VCaP (cell line): Measurements from ENCODE around the gene MAML1.

ENCODE experiments used
- H3K27ac ChIP-seq: fragments of 450-650 bp; 2 replicates; pipeline ENCODE4 v1.5.1; 2017
- TF ChIP-seq, protein P1 (sequence below): fragments of 450-650 bp; conservative IDR thresholded peaks from 2 replicates; pipeline ENCODE4 v1.5.1; 2017; ENCODE audit warnings: mild to moderate bottlenecking, moderate library complexity

MAML1 gene

DNA sequence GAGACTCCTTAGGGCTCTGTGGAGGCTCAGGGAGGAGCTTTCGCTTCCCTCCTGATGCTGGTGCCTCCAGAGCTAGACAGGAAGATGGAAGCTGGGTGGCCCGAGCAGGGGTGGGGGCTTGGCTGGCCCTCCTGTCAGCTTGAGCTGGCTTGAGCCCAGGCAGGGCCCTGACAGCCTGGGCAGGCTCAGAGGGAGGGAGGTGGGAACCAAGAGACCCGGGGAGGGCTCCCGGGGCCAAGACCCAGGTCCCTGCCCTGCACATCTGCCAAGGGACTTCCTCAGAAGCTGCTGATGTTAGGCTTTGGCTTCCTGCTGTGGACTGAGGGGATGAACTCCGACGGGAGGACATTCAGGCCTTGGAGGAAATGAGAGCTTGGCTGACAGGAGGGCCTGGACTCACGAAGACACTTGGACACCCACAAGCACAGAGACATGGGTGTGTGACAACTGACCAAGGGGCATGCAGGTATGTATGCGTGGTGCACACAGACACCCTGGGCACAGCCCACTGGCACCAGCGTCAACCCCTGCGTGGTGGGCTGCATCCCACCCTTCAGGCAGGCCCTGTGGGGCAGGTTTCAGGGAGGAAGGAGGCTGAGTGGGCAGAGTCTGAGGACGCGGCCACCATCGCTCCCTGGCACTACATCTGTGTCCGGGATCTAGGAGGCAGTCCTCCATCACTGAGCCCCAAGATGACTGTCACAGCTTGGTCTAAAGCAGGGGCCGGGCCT, 59.4 kb downstream of the MAML1 start:
- TF ChIP-seq, protein P1, sequence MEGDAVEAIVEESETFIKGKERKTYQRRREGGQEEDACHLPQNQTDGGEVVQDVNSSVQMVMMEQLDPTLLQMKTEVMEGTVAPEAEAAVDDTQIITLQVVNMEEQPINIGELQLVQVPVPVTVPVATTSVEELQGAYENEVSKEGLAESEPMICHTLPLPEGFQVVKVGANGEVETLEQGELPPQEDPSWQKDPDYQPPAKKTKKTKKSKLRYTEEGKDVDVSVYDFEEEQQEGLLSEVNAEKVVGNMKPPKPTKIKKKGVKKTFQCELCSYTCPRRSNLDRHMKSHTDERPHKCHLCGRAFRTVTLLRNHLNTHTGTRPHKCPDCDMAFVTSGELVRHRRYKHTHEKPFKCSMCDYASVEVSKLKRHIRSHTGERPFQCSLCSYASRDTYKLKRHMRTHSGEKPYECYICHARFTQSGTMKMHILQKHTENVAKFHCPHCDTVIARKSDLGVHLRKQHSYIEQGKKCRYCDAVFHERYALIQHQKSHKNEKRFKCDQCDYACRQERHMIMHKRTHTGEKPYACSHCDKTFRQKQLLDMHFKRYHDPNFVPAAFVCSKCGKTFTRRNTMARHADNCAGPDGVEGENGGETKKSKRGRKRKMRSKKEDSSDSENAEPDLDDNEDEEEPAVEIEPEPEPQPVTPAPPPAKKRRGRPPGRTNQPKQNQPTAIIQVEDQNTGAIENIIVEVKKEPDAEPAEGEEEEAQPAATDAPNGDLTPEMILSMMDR: no peak
- no peak overlapping the region for H3K27ac ChIP-seq

DNA sequence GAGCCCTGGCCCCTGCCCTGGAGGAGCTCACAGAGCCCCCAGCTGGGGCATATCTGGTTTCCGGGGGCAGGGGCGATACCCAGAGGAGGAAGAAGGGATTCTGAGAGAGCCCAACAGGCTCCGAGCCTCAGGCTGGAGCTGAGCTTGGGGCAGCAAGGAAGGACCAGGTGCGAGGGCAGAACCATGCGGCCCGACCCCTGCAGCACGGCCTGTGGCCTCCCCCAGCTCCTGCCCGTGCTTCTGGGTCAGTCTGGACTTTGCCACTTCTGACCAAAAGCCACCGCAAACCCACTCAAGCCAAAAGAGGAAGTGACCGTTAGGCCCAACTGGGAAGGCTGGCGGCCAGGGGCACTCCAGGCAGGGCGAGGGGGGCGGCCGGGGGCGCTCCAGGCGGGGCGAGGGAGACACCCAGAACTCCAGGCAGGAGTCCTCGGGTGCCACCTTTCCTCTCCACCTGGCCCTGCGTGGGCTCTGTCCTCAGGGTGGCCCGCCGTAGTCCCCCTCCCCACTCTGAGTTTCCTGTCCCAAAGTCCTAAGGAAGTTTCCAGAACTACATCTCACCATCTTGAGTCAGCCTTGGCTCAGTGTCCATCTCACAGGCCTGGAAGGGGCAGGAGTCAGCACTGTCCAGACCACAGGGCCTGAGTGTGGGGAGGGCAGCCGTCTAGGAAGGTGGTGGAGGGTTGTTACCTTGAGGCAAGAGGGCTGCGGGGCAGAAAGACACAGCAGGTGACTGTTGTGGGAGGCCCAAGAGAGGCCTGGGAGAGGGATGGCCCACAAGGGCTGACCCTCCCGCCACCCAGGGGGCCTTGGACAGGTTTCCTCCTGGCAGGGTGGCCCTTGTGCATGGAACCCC, 60.2 kb downstream of the MAML1 start:
- TF ChIP-seq, protein P1: no peak
- 0 out of 2 replicates have a peak overlapping the region, but pooled peaks have one; percentile 99 for H3K27ac ChIP-seq

DNA sequence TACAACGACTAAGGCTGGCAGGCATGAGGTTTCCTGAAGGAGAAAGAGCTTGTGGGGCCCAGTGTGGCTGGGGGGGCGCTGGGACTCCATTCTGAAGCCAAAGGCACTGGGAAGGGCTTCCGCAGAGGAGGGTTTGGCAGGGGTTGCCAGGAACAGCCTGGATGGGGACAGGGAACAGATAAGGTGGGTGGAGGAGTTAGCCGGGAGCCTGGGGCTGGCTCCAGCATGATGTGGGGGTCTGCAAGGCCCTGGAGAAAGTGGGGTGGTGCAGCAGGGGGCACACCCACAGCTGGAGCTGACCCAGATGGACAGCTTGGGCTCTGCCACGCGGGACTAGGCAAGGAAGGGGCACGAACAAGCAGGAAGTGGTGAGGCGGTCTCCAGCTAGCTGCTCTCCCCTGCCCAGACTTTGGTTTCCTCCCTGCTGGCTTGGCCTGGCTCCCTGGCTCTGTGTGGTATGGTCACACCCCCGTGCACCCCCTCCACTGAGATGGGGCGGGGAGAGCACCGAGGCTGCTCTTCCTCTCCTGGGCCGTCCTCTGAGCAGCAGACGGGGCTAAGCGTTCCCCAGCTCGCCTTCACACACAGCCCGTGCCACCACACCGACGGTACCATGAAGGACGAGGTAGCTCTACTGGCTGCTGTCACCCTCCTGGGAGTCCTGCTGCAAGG, 61.0 kb downstream of the MAML1 start, which contains the start of gene LTC4S:
Gene LTC4S (plus strand): TSS at position 519 of the 672 bp plus-strand sequence. CDS start 95 bp downstream, at position 614.
- H3K27ac ChIP-seq: peak within 1 kb of the TSS; percentile 99
- TF ChIP-seq, protein P1: no peak

DNA sequence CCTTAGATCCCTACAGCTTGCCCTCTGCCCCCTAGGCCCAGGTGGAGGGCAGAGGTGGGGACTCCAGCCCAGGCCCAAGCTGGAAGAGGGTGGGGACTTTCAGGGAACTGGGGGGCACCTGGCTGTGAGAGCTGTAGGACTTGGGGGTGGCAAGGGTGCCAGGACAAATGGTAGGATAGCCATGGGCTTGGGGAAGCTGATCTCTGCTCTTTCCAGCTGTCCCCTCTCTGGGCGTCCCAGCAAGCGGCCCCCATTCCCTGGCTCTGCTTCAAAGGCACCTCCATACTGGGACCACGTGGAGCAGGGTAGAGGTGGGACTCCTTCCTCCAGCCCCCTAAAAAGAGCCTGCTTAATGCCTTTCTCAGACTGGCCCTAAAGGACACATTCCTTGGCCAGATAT, 61.5 kb downstream of the MAML1 start:
- TF ChIP-seq, protein P1: no peak
- peak overlapping the region; percentile 99 for H3K27ac ChIP-seq

DNA sequence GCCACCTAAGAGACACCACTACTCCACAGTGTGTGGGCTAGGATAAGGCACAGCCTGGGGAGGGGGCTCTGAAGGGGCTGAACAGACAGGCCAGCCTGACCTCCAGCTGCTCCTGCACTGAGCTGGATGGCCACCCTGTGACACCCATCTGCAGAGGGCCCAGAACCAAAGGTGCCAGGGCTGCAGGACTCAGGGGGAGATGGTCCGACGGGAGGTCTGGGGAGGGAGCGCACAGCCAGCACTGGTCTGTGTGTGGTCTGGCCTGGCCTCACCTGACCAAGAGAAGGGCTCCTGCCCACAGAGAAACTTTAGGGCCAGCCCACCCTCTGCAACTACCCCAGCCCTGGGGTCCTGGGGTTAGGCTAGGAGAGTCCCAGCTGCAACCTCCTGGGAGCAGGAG, 62.0 kb downstream of the MAML1 start:
- peak overlapping the region; percentile 99 for H3K27ac ChIP-seq
- TF ChIP-seq, protein P1: no peak

DNA sequence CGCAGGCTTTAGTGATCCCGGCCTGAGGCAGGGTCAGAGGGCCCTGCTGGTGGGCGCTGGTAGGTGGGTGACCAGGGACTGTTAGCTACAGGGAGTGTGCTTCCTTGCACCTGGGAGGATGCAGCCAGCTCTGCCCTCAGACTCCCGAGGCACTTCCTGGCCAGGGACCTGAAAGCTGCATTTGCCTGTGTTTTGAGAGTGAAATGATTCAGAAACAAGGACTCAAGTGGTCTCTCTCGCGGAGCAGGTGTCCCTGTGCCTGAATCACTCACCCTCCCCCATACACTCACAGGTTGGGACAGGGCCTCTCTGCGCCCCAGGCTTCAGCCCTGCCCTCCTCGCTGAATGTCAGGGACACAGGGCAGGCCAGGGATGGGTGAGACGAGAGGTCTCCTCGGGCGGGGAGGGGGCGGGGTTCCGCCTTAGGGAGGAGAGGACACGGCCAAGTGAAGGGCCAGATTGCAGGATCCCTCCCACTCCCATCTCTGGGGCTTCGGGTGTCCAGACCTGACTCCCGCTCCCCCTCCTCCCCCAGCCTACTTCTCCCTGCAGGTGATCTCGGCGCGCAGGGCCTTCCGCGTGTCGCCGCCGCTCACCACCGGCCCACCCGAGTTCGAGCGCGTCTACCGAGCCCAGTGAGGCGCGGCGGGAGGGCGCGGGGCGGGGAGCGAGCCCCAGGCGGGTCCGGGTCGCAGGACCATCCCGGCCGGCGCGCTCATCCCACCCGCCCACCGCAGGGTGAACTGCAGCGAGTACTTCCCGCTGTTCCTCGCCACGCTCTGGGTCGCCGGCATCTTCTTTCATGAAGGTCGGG, 62.6 kb downstream of the MAML1 start:
- TF ChIP-seq, protein P1: no peak
- H3K27ac ChIP-seq: peak overlapping the region; percentile 99
